Measurements from ENCODE around the gene ODAD4. TPM values are rescaled to one million over a fixed set of nuclear protein-coding genes. Genes with fewer than 3 reads are reported as not detected.

The ODAD4 gene
- total and polyA plus RNA-seq, 4 donors = 0.07 to 1.0 (median 0.23) TPM

Other genes starting within 250 kb of the ODAD4 start
- 10 to 100 TPM; 56.5 to 61.0 TPM for gene EIF1, start 241.7 kb upstream of the ODAD4 start, total RNA-seq
- gene EIF1, start 241.7 kb upstream of the ODAD4 start, polyA plus RNA-seq = 100 to 1,000 TPM; 258 to 755 TPM
- gene GAST, start 218.3 kb upstream of the ODAD4 start, total RNA-seq = not detected
- gene GAST, start 218.3 kb upstream of the ODAD4 start, polyA plus RNA-seq = not detected
- gene HAP1, start 196.0 kb upstream of the ODAD4 start, total RNA-seq = under 1 TPM; under 0.01 to 0.05 TPM
- gene HAP1, start 196.0 kb upstream of the ODAD4 start, polyA plus RNA-seq = under 1 TPM; 0.02 to 0.04 TPM
- gene JUP, start 143.9 kb upstream of the ODAD4 start, total RNA-seq = 10 to 100 TPM; 40.7 to 56.0 TPM
- gene JUP, start 143.9 kb upstream of the ODAD4 start, polyA plus RNA-seq = 10 to 100 TPM; 39.1 to 47.7 TPM
- 1 to 10 TPM; 2.6 to 5.6 TPM for gene P3H4, start 118.7 kb upstream of the ODAD4 start, total RNA-seq
- 1 to 10 TPM; 1.7 to 2.0 TPM for gene P3H4, start 118.7 kb upstream of the ODAD4 start, polyA plus RNA-seq
- gene FKBP10, start 117.6 kb upstream of the ODAD4 start, total RNA-seq = 10 to 100 TPM in 1 of 2 donors, 1 to 10 TPM in 1; 6.2 to 17.6 TPM
- gene FKBP10, start 117.6 kb upstream of the ODAD4 start, polyA plus RNA-seq = 1 to 10 TPM in 1 of 2 donors, under 1 TPM in 1; 0.71 to 5.0 TPM
- gene NT5C3B, start 94.4 kb upstream of the ODAD4 start, total RNA-seq = 10 to 100 TPM; 15.3 to 32.0 TPM
- 10 to 100 TPM; 25.1 to 28.8 TPM for gene NT5C3B, start 94.4 kb upstream of the ODAD4 start, polyA plus RNA-seq
- under 1 TPM in 1 of 2 donors, not detected in 1; 0.17 TPM for gene KLHL10, start 92.8 kb upstream of the ODAD4 start, total RNA-seq
- gene KLHL10, start 92.8 kb upstream of the ODAD4 start, polyA plus RNA-seq = under 1 TPM; 0.03 to 0.07 TPM
- 10 to 100 TPM; 11.9 to 12.6 TPM for gene KLHL11, start 65.2 kb upstream of the ODAD4 start, total RNA-seq
- 1 to 10 TPM in 1 of 2 donors, under 1 TPM in 1; 0.68 to 2.4 TPM for gene KLHL11, start 65.2 kb upstream of the ODAD4 start, polyA plus RNA-seq
- gene ACLY, start 11.7 kb upstream of the ODAD4 start, total RNA-seq = 100 to 1,000 TPM in 1 of 2 donors, 10 to 100 TPM in 1; 55.4 to 133 TPM
- 10 to 100 TPM; 12.1 to 18.8 TPM for gene ACLY, start 11.7 kb upstream of the ODAD4 start, polyA plus RNA-seq
- 10 to 100 TPM; 25.3 to 29.6 TPM for gene CNP, start 36.2 kb downstream of the ODAD4 start, total RNA-seq
- gene CNP, start 36.2 kb downstream of the ODAD4 start, polyA plus RNA-seq = 10 to 100 TPM; 30.7 to 38.3 TPM
- 10 to 100 TPM; 28.7 to 33.9 TPM for gene DNAJC7, start 86.8 kb downstream of the ODAD4 start, total RNA-seq
- 10 to 100 TPM; 29.4 to 31.8 TPM for gene DNAJC7, start 86.8 kb downstream of the ODAD4 start, polyA plus RNA-seq
- gene NKIRAS2, start 89.5 kb downstream of the ODAD4 start, total RNA-seq = 10 to 100 TPM; 17.3 to 17.4 TPM
- gene NKIRAS2, start 89.5 kb downstream of the ODAD4 start, polyA plus RNA-seq = 10 to 100 TPM; 16.4 to 20.7 TPM
- gene C17orf113, start 120.0 kb downstream of the ODAD4 start, total RNA-seq = under 1 TPM; 0.14 to 0.17 TPM
- under 1 TPM in 1 of 2 donors, not detected in 1; 0.12 TPM for gene C17orf113, start 120.0 kb downstream of the ODAD4 start, polyA plus RNA-seq
- under 1 TPM in 1 of 2 donors, not detected in 1; 0.19 TPM for gene ZNF385C, start 167.9 kb downstream of the ODAD4 start, total RNA-seq
- gene ZNF385C, start 167.9 kb downstream of the ODAD4 start, polyA plus RNA-seq = under 1 TPM; 0.03 to 0.06 TPM
- gene DHX58, start 182.1 kb downstream of the ODAD4 start, total RNA-seq = 10 to 100 TPM in 1 of 2 donors, 1 to 10 TPM in 1; 4.0 to 20.2 TPM
- gene DHX58, start 182.1 kb downstream of the ODAD4 start, polyA plus RNA-seq = 10 to 100 TPM in 1 of 2 donors, 1 to 10 TPM in 1; 4.3 to 21.9 TPM
- gene KAT2A, start 190.8 kb downstream of the ODAD4 start, total RNA-seq = 10 to 100 TPM in 1 of 2 donors, 1 to 10 TPM in 1; 5.1 to 14.4 TPM
- gene KAT2A, start 190.8 kb downstream of the ODAD4 start, polyA plus RNA-seq = 10 to 100 TPM in 1 of 2 donors, 1 to 10 TPM in 1; 7.4 to 11.7 TPM
- gene HSPB9, start 192.2 kb downstream of the ODAD4 start, total RNA-seq = under 1 TPM; 0.17 to 0.42 TPM
- gene HSPB9, start 192.2 kb downstream of the ODAD4 start, polyA plus RNA-seq = 1 to 10 TPM in 1 of 2 donors, under 1 TPM in 1; 0.69 to 4.0 TPM
- gene RAB5C, start 224.4 kb downstream of the ODAD4 start, total RNA-seq = 10 to 100 TPM; 53.7 to 60.0 TPM
- 100 to 1,000 TPM in 1 of 2 donors, 10 to 100 TPM in 1; 53.5 to 107 TPM for gene RAB5C, start 224.4 kb downstream of the ODAD4 start, polyA plus RNA-seq

Data from liver (tissue), 4 donors.